GM20000 (cell line): Measurements from ENCODE around the gene LTBP1.
"Not testable (repeated sequence)": the region's sequence is repeated elsewhere in the genome, so short reads cannot be mapped to it uniquely, and the experiment has no call there.

ENCODE experiments used
- DNase-seq: peaks from one replicate; pipeline ENCODE4 v3.0.0; 2012; ENCODE audit warnings: low spot score
- TF ChIP-seq, protein P1 (sequence below): IDR thresholded peaks from 2 replicates; pipeline ENCODE4 v1.5.1; 2012; ENCODE audit warnings: mild to moderate bottlenecking, control low read depth; ENCODE audit errors: extremely low read depth, missing control alignments

LTBP1 gene

DNA sequence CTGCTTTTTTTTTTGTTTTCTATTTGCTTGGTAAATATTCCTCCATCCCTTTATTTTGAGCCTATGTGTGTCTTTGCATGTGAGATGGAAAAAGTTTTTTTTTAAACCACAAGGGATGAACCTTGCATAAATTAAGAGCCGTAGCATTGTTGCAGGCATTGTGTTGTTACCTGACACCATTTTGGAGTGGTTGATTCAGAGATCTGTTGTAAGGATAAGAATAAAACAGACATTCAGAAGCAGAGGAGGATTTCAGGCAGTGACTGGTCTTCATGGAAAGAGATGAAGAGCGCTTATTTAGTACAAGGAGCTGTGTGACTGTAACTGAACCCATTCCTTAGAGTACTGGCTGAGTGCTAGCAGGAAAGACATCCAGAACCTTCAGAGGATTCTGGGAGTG is 101.2 kb downstream of the LTBP1 start:
- DNase-seq, result no peak

DNA sequence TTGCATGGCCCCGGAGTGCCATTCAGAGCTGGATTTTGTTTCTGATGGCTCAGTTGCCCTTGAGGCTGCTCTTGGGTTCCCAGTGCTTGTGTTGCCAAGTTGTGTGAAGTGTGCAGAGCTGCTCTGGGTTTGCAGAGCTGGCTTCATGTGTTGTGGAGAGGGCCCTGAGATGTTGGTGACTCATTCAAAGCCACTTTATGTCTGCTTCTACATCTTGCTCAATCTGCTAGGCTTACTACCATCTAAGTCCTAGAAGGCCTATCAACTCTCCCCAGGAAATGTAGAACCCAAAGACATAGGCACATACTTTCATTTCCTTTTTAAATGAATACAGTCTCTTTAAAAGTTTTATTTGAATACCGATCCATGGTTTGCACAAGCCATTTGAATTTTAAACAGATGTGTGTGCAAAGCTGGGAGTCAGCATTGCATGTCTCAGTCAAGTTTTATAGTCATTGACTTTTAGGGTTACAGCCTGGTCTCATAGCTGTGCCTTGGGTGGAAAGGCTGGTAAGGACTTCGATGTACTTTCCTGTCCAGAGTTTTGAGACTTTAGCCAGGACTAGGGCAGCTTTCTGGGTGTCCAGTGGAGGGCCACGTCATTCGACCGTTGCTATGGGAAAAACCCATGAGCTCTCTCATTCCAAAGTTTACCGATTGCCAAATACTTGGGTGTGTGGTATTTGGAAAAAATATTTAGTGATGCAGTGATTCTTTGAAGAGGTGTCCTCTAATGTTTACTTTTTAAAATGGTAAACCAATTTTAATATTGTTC is 105.0 kb downstream of the LTBP1 start:
- no peak for DNase-seq
- TF ChIP-seq, protein P1, sequence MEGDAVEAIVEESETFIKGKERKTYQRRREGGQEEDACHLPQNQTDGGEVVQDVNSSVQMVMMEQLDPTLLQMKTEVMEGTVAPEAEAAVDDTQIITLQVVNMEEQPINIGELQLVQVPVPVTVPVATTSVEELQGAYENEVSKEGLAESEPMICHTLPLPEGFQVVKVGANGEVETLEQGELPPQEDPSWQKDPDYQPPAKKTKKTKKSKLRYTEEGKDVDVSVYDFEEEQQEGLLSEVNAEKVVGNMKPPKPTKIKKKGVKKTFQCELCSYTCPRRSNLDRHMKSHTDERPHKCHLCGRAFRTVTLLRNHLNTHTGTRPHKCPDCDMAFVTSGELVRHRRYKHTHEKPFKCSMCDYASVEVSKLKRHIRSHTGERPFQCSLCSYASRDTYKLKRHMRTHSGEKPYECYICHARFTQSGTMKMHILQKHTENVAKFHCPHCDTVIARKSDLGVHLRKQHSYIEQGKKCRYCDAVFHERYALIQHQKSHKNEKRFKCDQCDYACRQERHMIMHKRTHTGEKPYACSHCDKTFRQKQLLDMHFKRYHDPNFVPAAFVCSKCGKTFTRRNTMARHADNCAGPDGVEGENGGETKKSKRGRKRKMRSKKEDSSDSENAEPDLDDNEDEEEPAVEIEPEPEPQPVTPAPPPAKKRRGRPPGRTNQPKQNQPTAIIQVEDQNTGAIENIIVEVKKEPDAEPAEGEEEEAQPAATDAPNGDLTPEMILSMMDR, result no peak

More for the DNA sequence above, 101.2 kb downstream of the LTBP1 start:
- TF ChIP-seq, protein P1, result no peak

DNA sequence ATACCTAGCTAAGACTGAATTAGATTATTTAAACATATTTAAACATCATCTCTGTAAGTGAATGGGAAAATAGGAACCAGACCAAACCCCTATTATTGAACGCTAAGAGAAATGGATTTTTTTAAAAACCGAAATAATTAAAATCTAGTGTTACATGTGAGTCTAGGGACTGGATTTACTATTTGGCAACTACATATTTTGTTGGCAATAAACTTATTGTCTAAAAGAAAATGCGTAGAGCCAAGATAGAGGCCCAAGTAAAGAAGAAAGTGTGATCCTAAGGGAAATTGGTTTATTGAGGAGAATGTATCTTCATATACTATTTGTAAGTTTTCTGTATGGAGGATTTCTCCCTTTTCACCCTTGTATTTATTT is 105.6 kb downstream of the LTBP1 start:
- DNase-seq, result no peak
- TF ChIP-seq, protein P1, result no peak

GRCh38 chr2:33052795-33053194 is 106.0 kb downstream of the LTBP1 start:
- DNase-seq, result not testable (repeated sequence)

GRCh38 chr2:33056170-33056569 is 109.4 kb downstream of the LTBP1 start:
- TF ChIP-seq, protein P1, result no peak

DNA sequence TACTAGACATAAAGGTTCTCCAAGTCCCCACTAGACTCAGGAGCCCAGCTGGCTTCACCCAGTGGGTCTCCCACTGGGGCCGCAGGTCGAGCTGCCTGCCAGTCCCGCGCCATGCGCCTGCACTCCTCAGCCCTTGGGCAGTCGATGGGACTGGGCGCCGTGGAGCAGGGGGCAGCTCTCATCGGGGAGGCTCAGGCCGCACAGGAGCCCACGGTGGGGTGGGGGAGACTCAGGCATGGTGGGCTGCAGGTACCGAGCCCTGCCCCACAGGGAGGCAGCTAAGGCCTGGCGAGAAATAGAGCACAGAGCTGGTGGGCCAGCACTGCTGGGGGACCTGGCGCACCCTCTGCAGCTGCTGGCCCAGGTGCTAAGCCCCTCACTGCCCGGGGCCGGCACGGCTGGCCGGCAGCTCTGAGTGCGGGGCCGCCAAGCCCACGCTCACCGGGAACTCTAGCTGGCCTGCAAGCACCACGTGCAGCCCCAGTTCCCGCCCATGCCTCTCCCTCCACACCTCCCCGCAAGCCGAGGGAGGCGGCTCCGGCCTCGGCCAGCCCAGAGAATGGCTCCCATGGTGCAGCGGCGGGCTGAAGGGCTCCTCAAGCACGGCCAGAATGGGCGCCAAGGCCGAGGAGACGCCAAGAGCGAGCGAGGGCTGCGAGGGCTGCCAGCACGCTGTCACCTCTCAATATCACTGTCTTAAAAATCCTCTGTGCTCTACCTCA is 110.7 kb downstream of the LTBP1 start:
- not testable (repeated sequence) for DNase-seq

More at GRCh38 chr2:33056170-33056569, 109.4 kb downstream of the LTBP1 start:
- no peak for DNase-seq

- DNase-seq, result no peak
- TF ChIP-seq, protein P1, result no peak
These were observed 112.1 kb downstream of the LTBP1 start for GRCh38 chr2:33058716-33059470.

DNA sequence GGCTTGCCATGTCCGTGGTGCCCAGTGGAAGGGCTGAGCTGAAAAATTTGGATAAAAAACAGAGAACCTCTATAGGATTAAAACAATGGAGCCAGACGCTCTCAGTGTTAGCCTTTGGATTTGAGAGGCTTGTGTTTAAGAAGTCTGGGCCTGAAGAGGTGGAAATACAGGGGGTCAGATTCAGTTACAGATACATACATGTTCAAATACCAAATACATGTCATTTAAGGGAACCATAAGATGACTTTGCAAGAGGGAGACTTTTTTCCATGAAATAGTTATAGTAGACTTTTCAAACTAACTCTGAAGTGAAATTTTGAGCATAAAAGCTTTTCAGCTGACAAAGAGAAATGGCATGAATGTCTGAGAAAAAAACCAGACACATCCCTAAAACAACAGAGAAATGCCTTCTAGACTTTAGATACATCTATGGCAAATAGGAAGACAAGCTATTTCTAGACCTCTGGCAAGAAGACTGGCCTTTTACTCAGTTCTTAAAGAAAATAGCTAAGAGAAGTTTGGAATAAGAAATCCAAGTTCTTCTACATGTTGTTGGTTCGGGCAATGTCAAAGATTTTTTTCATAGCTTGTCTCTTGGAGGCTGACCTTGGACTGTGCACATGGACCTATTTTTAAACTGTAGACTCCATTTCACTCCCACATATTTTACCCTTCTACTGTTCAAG is 112.9 kb downstream of the LTBP1 start:
- TF ChIP-seq, protein P1, result no peak
- no peak for DNase-seq
